A549 (cell line): ENCODE data around the gene SACM1L. TPM values are rescaled to one million over a fixed set of nuclear protein-coding genes. Genes with fewer than 3 reads are reported as not detected.
A peak's percentile ranks its signal among the peaks of the same experiment; 100 is the strongest.

Experiments used
- ATAC-seq, 2 experiments: fragments of 200-7000 bp in 1 of 2; fragments of >200 bp in 1 of 2; cut with Nextera tagmentation in 1 of 2; cut with Tn5 transposase in 1 of 2; 3 replicates each; pipeline versions ENCODE4 v1.8.0 to v1.9.1; 2018 to 2020; ENCODE audit warnings: mild to moderate bottlenecking in 1 of 2, moderate library complexity in 1 of 2
- CTCF ChIA-PET: fragments of 300-600 bp; sonication (Branson Sonifier 250); formaldehyde crosslinking; extraction: SDS; loops from one replicate; lab custom pipeline; 2021; ENCODE audit warnings: antibody characterized with exemption, inconsistent platforms; lab: Yijun Ruan, JAX
- POLR2A ChIA-PET: fragments of 350-600 bp; formaldehyde crosslinking; extraction: SDS; loops from one replicate; lab custom pipeline; 2021; ENCODE audit warnings: antibody characterized with exemption, inconsistent platforms; lab: Yijun Ruan, JAX
- DNase-seq, 2 experiments: peaks; one replicate each; pipeline versions ENCODE4 v3.0.0 to v3.0.0-alpha.2; 2011 to 2016; ENCODE audit warnings: low read depth in 1 of 2, low spot score in 1 of 2
- FAIRE-seq: peaks from 2 replicates; lab custom pipeline; 2011; peaks lifted over from hg19 to GRCh38; lab: Jason Lieb, UNC
- H3K27ac ChIP-seq, 2 experiments: fragments of >200 bp; sonication (Bioruptor Twin); formaldehyde crosslinking; 3 replicates each; pipeline ENCODE4 v1.5.1; 2016 to 2017
- H3K4me1 ChIP-seq: fragments of >200 bp; sonication (Bioruptor Twin); formaldehyde crosslinking; 3 replicates; pipeline ENCODE4 v1.6.1; 2016
- H3K4me2 ChIP-seq: fragments of >200 bp; sonication (Bioruptor Twin); formaldehyde crosslinking; 3 replicates; pipeline ENCODE4 v1.6.1; 2016
- H3K4me3 ChIP-seq: fragments of >200 bp; sonication (Bioruptor Twin); formaldehyde crosslinking; 3 replicates; pipeline ENCODE4 v1.5.1; 2016
- H3K9me3 ChIP-seq: fragments of >200 bp; sonication (Bioruptor Twin); formaldehyde crosslinking; 3 replicates; pipeline ENCODE4 v1.6.1; 2016
- ATOH8 ChIP-seq: fragments of 250-450 bp; sonication (Bioruptor Pico); IDR thresholded peaks from 2 replicates; pipeline ENCODE4 v1.5.0; 2020; ENCODE audit warnings: low read depth, mild to moderate bottlenecking, moderate library complexity
- CBX8 ChIP-seq: fragments of 200-600 bp; sonication (generic); IDR thresholded peaks from 2 replicates; pipeline ENCODE4 v1.6.1; 2016
- CHD2 ChIP-seq: fragments of 150-350 bp; IDR thresholded peaks from 2 replicates; pipeline ENCODE4 v1.6.1; 2014; ENCODE audit warnings: low read length; ENCODE audit not compliant: partially characterized antibody
- EHF ChIP-seq: fragments of 250-450 bp; sonication (Bioruptor Pico); IDR thresholded peaks from 2 replicates; pipeline ENCODE4 v1.5.0; 2020; ENCODE audit warnings: mild to moderate bottlenecking
- EP300 ChIP-seq, 2 experiments: fragments of >200 bp; sonication (Bioruptor Twin); formaldehyde crosslinking; IDR thresholded peaks; 2 replicates in 1 of 2; 3 replicates in 1 of 2; pipeline ENCODE4 v1.6.1; 2016 to 2017
- FOSB ChIP-seq: fragments of 250-450 bp; sonication (Bioruptor Pico); IDR thresholded peaks from 2 replicates; pipeline ENCODE4 v1.5.0; 2020; ENCODE audit warnings: mild to moderate bottlenecking, moderate library complexity
- FOXS1 ChIP-seq: fragments of 250-450 bp; sonication (Bioruptor Pico); IDR thresholded peaks from 2 replicates; pipeline ENCODE4 v1.5.0; 2020; ENCODE audit warnings: mild to moderate bottlenecking, moderate library complexity
- GATA3 ChIP-seq: IDR thresholded peaks from 2 replicates; pipeline ENCODE4 v1.6.1; 2012; ENCODE audit warnings: borderline replicate concordance
- HMGXB4 ChIP-seq: fragments of 250-450 bp; sonication (Bioruptor Pico); IDR thresholded peaks from 2 replicates; pipeline ENCODE4 v1.5.0; 2021; ENCODE audit warnings: mild to moderate bottlenecking, moderate library complexity, borderline replicate concordance
- HOXB5 ChIP-seq: fragments of 250-450 bp; sonication (Bioruptor Pico); IDR thresholded peaks from 2 replicates; pipeline ENCODE4 v1.5.0; 2020; ENCODE audit warnings: mild to moderate bottlenecking, moderate library complexity
- JUNB ChIP-seq: fragments of >200 bp; sonication (Bioruptor Twin); formaldehyde crosslinking; IDR thresholded peaks from 2 replicates; pipeline ENCODE4 v1.6.1; 2016
- KDM5A ChIP-seq: fragments of 200-600 bp; sonication (generic); IDR thresholded peaks from 2 replicates; pipeline ENCODE4 v1.6.1; 2016; ENCODE audit warnings: antibody characterized with exemption, mild to moderate bottlenecking
- MAX ChIP-seq: IDR thresholded peaks from 2 replicates; pipeline ENCODE4 v1.6.1; 2012
- MYC ChIP-seq: IDR thresholded peaks from 2 replicates; pipeline ENCODE4 v1.6.1; 2012; ENCODE audit warnings: mild to moderate bottlenecking, inconsistent platforms, low read length, improper control_type of control experiment, borderline replicate concordance
- NFE2L2 ChIP-seq: fragments of 150-350 bp; conservative IDR thresholded peaks from 2 replicates; pipeline ENCODE4 v1.6.1; 2014; ENCODE audit warnings: low read length
- NR3C1 ChIP-seq: fragments of >200 bp; sonication (Bioruptor Twin); formaldehyde crosslinking; IDR thresholded peaks from 3 replicates; pipeline ENCODE4 v1.6.1; 2017
- PBX3 ChIP-seq: IDR thresholded peaks from 2 replicates; pipeline ENCODE4 v1.6.1; 2012
- PHF8 ChIP-seq: fragments of 200-600 bp; sonication (generic); IDR thresholded peaks from 2 replicates; pipeline ENCODE4 v1.6.1; 2016; ENCODE audit warnings: low read depth, mild to moderate bottlenecking, antibody characterized with exemption, moderate library complexity, borderline replicate concordance
- RAD21 ChIP-seq, 2 experiments: fragments of >200 bp in 1 of 2; sonication (Bioruptor Twin) in 1 of 2; formaldehyde crosslinking in 1 of 2; IDR thresholded peaks in 1 of 2; conservative IDR thresholded peaks in 1 of 2; 2 replicates in 1 of 2; 3 replicates in 1 of 2; pipeline ENCODE4 v1.6.1; 2012 to 2018; ENCODE audit warnings: inconsistent platforms in 1 of 2
- RARB ChIP-seq: fragments of 250-450 bp; sonication (Bioruptor Pico); IDR thresholded peaks from 2 replicates; pipeline ENCODE4 v1.8.0; 2021; ENCODE audit warnings: mild to moderate bottlenecking, moderate library complexity
- REST ChIP-seq: fragments of 200-600 bp; sonication (generic); IDR thresholded peaks from 2 replicates; pipeline ENCODE4 v1.6.1; 2016; ENCODE audit warnings: antibody characterized with exemption, mild to moderate bottlenecking, moderate library complexity
- RFX5 ChIP-seq: fragments of 450-650 bp; IDR thresholded peaks from 2 replicates; pipeline ENCODE4 v1.7.1; 2014; ENCODE audit warnings: antibody characterized with exemption, mild to moderate bottlenecking, moderate library complexity
- RNF2 ChIP-seq: fragments of 200-600 bp; sonication (generic); IDR thresholded peaks from 2 replicates; pipeline ENCODE4 v1.6.1; 2016; ENCODE audit warnings: low read depth, mild to moderate bottlenecking, antibody characterized with exemption, moderate library complexity, borderline replicate concordance
- SREBF2 ChIP-seq: fragments of 450-650 bp; IDR thresholded peaks from 2 replicates; pipeline ENCODE4 v1.6.1; 2014; ENCODE audit warnings: mild to moderate bottlenecking, moderate library complexity
- USF2 ChIP-seq: fragments of 450-650 bp; IDR thresholded peaks from 2 replicates; pipeline ENCODE4 v1.6.1; 2014; ENCODE audit warnings: antibody characterized with exemption
- ZFP36 ChIP-seq: fragments of 450-650 bp; IDR thresholded peaks from 2 replicates; pipeline ENCODE4 v1.6.1; 2014; ENCODE audit warnings: borderline replicate concordance; ENCODE audit not compliant: partially characterized antibody
- ZNF302 ChIP-seq: fragments of 250-450 bp; sonication (Bioruptor Pico); IDR thresholded peaks from 2 replicates; pipeline ENCODE4 v1.9.0; 2021; ENCODE audit warnings: inconsistent platforms, mild to moderate bottlenecking, moderate library complexity
- WGBS: methylation state at CpG from one replicate; pipeline ENCODE4 v1.1.6; 2017; ENCODE audit errors: missing lambda C conversion rate; 5-methylcytosine and 5-hydroxymethylcytosine counted together
- polyA plus RNA-seq, 4 experiments: library from polyadenylated mRNA; depleted of rRNA in 3 of 4; stranded (reverse); fragments of >200 nt; fragmentation: RNase III in 1 of 4; extraction: RNeasy Plus Mini Kit Qiagen cat#74134 plus additional on column Dnase treatment in 1 of 4; gene quantifications; 2 replicates in 3 of 4; 3 replicates in 1 of 4; pipeline ENCODE4 v1.2.3, GENCODE V29; 2011 to 2017

Gene SACM1L
- polyA plus RNA-seq, 2 of the 4 experiments (the other 2 are of a cell fraction) = 21.1 to 27.8 TPM

GRCh38 chr3:45657853-45658252, 31.3 kb upstream of the SACM1L start:
- H3K4me3 ChIP-seq = no peak overlapping the region
- no peak for FAIRE-seq
- peaks cover 54% of the 10 kb centered on the region for H3K4me1 ChIP-seq
- H3K9me3 ChIP-seq = 0 out of 3 replicates have a peak, but pooled peaks cover 2% of the 10 kb centered on the region
- no peak for ATAC-seq
- ChIA-PET POLR2A (interaction anchor here (0.7 kb wide), 1 partner anchor 40 kb away, joined by 8 read pairs; no protein-coding TSS in a partner anchor), CTCF (interaction anchor here (1.4 to 5.5 kb wide), 7 partner anchors 9 to 620 kb away, joined by 3 to 70 read pairs (median 30); no protein-coding TSS in a partner anchor)
- DNase-seq = no peak
- no peak overlapping the region for H3K4me2 ChIP-seq
- H3K27ac ChIP-seq = peak overlapping the region in 1 of 2 experiments; percentile 86; a peak in 4 of 6 replicates
- 81% methylated on average over 4 of the region's 4 CpGs for WGBS
- TF ChIP-seq MYC (no peak), REST (no peak), FOSB (CRISPR knock-in tag) (no peak)

- no peak overlapping the region for H3K4me3 ChIP-seq
- H3K27ac ChIP-seq = peak overlapping the region; percentile 44 to 56
- H3K4me2 ChIP-seq = peak overlapping the region; percentile 12
- ChIA-PET CTCF (interaction anchor here (0.6 to 4.0 kb wide), 25 partner anchors 10 to 526 kb away, joined by 3 to 42 read pairs (median 4); partner anchors contain the start of gene LIMD1), POLR2A (interaction anchor here (1.2 kb wide), 1 partner anchor 29 kb away, joined by 3 read pairs; the partner anchor contains the start of gene SACM1L)
- peaks cover 40% of the 10 kb centered on the region for H3K4me1 ChIP-seq
- 0 out of 3 replicates have a peak, but pooled peaks cover 2% of the 10 kb centered on the region for H3K9me3 ChIP-seq
- WGBS = 66% methylated on average over 19 of the region's 19 CpGs
- peak; percentile 49 to 62; a peak in 4 of 6 replicates for ATAC-seq
- peak; percentile 65 to 82 for DNase-seq
- FAIRE-seq = no peak
- no peak for TF ChIP-seq PBX3
- TF ChIP-seq HOXB5 (CRISPR knock-in tag) = no peak
- TF ChIP-seq RARB (CRISPR knock-in tag) = no peak
- TF ChIP-seq SREBF2 = no peak
- TF ChIP-seq NR3C1 = no peak
- peak; percentile 53 to 71 for TF ChIP-seq RAD21 (conservative IDR thresholded peaks at IDR 0.05 in 1 of 2, IDR thresholded peaks at IDR 0.05 in 1 of 2)
- TF ChIP-seq MAX = no peak
- no peak for TF ChIP-seq USF2
- TF ChIP-seq PHF8 = no peak
- no peak for TF ChIP-seq CHD2
- peak; percentile 16; the same call in 1 of the 2 replicates for TF ChIP-seq GATA3
- no peak for TF ChIP-seq ATOH8 (CRISPR knock-in tag)
- peak; percentile 56 for TF ChIP-seq JUNB
- TF ChIP-seq ZFP36 = no peak
- TF ChIP-seq FOXS1 (CRISPR knock-in tag) = no peak
- no peak for TF ChIP-seq KDM5A
- no peak for TF ChIP-seq ZNF302
- no peak for TF ChIP-seq RNF2
- TF ChIP-seq EHF (CRISPR knock-in tag) = no peak
- no peak for TF ChIP-seq HMGXB4 (CRISPR knock-in tag)
- TF ChIP-seq NFE2L2 = no peak
- TF ChIP-seq EP300 (IDR thresholded peaks at IDR 0.05) = peak in 1 of 2 experiments; percentile 21; a peak in 1 of 5 replicates
- TF ChIP-seq RFX5 = no peak
- no peak for TF ChIP-seq CBX8
These were observed 29.3 kb upstream of the SACM1L start for GRCh38 chr3:45659661-45660566.
